HG02759 (cell line): ENCODE results near the gene RASSF8.

Source experiments
- ATAC-seq: cut with Tn5 transposase; IDR thresholded peaks from one replicate; pipeline ENCODE4 v1.9.1; 2021; ENCODE audit warnings: mild to moderate bottlenecking, moderate library complexity; ENCODE audit not compliant: unreplicated experiment

RASSF8 gene

DNA sequence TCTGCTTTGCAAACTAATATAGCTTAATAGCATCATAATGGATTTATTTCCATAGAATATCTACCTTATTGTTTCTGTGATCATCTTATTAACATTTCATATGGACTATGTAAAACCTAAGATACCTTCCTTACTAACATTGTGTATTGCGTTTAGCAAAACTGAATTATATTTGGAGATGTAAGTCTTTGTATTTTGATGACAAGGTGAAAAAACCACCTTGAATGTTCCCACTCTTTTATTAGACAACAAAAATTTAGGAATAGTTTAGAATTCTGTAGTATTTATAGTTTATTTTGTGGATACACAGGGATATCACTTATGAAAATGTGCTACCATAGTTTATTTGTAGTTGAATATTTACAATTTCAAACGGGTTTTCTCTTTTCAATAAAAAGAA, 32.0 kb downstream of the RASSF8 start:
- ATAC-seq = no peak

DNA sequence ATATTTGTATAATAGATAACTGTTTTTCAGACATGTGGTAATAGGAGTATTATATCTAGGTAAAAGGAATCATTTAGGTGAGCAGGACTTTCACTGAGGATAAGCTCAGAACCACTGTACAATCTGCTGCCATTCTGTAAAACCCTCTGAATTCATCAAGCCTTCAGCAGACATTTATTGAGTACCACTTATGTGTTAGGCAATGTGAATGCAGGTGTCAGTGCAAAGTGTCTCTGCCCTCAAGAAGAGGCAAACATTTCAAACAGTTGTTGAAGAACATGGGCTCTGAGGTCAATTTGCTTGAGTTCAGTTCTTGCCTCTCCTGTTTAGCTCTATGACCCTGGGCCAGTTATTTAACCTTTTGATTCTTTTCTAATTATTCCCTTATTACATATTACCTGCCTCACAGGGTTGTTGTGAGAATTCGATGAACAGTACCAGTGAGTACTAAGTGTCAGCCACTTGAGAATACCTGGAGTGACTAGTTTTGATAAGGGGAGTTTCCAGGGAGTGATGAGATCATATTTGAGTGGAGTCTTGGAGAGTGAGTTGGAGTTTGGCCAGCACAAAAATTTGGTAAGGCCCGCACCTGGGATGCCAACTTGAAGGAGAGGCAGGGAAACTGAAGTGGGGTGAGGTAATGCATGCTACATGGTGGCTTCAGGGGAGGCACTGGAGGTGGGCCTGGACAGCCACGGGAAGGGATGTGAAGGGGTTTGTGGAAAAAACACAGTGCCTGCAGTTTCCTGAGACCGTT, 33.7 kb downstream of the RASSF8 start:
- ATAC-seq = no peak

DNA sequence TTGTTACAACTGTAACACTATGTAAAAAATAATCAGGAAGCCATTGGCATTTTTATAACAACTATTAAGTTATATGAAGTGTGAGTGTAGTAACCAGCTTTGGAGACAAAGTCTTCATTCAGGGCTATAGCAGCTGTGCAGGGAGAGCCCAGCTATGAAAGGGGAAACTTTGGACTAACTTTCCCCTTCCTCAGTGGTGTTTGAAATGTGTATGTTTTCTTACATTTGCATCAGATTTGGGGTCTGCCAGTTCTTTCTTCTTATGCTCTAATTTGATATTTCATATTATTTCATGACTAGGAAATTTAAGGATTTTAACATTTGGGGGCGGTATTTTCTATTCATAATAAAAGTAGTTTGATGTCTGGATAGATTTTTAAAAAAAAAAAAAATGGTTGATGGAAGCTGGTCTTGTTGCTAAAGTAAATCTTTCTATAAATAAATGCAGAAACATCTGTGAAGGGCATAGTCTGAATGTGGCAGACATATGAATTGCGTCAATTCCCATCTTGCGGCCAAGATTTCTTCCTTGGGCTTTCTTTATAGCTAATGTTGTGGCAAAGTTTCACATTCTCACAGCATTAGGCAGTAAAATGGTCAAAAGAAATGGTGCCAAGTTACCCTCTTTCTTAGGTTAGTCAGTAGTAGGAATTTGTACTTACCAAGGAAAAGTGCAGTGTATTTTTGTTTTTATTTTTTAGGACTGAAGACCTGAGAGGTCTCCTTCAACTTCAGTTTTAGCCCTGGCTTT, 35.6 kb downstream of the RASSF8 start:
- ATAC-seq = no peak

DNA sequence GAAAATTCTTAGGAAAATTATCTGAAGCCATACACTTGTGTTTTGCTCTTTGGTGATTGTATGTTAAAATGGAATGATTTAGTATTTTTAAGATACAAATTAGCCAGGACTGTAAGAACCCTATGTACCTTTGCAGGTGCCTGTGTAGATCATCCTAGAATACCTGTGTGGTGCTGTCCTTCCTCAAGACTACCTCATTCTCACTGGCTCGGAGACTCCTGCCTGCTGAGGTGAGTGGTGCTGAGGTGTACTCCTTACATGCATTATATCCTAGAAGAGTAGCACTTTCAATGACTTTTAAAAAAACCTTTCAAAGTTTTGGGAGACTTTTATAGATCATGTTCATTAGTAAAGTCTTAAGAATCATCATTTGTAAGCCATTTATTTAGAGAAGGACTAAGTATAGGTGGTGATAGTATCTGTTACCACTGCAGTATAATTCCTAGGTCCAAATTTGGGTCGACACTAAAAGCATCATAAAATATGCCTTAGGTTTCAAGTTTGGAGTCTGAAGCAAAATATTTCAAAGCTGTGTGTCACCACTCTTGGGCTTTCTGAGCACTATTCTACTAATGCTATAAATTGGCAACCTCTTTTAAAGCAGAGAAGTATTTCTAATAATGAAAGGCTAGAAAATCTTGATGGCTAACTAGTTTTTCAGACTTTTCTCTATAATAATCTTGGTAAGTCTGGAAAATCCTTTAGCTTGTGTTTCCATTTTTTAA, 36.6 kb downstream of the RASSF8 start:
- no peak for ATAC-seq

DNA sequence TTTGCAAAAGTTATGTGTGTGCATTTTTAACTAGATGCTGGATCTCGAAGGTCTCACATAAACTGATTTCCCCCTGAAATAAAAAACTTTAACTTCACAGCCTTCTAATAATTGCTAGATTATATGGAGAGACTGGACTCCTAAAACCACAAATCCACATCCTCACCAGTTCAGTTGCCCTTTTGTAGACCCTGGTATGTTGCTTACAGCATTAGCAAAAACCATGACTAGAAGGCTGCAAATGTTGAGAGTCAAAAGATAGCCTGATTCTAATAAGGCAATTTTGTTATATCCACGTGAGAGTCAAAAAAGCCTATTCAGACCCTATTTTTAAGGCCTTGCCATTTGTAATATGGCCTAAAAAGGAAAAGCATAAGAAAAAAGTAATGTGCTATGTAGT, 37.4 kb downstream of the RASSF8 start:
- no peak for ATAC-seq

DNA sequence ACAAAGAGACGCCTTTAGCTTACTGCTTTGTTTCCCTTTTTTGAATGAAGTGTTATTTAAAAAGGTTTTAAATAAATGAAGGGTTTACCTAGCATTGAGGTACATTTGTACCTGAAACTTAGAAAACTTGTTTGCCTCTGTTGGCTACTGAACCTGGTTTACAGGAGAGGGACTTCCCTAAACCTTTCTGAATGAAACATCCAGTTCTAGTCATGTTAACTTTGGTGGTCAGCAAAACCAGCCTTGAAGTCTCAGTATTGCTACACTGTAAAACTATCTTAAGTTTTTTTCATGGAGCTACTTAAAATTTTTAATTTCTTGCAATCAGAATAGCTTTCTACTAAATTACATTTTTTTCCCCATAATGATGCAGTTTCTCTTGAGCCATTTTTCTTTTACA, 38.2 kb downstream of the RASSF8 start:
- ATAC-seq = no peak

DNA sequence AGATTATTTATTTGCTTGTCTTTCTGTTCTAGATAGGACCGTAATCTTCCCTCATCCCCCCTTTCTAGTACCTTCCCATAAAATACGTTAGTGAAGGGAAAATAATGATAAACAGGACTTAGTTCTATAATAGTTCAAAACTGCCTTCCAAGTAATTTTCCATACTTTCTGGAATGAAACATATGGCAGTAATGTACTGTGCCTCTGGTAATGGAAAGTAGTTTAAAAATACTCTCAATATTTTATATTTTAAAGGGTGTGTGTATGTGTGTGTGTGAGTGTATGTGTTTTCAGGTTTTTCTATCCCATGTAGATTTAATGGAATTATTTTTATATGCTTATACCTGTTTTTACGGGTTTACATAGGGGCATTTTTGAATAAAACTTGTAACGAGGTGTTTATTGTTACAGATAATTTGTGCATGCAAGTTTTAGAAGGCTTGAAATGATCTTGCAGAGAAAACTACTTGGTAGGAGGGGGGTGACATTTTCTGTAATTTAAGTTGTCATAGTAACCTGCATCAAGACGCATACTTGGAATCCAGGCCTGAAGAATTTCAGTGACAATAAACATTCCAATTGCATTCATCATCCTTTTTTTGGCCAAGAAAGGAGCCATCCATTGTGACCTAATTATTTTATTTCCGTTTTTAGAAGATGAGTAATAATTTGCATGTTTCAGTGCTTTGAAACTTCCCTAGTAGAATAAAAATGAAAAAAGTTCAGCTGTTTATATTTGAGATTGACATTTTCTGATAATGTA, 38.9 kb downstream of the RASSF8 start:
- ATAC-seq = no peak

DNA sequence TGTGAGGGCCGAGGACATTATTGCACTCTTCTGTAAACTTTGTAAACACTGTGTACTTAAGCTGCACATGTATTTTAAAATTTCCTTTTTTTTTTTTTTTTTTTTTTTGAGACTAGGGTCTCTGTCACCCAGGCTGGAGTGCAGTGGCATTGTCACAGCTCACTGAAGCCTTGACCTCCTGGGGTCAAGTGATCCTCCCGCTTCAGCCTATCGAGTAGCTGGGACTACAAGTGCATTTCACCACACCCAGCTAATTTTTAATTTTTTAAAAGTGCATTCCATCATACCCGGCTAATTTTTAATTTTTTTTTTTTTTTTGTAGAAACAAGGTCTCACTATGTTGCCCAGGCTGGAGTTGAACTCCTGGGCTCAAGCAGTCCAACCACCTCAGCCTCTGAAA, 42.4 kb downstream of the RASSF8 start:
- no peak for ATAC-seq

DNA sequence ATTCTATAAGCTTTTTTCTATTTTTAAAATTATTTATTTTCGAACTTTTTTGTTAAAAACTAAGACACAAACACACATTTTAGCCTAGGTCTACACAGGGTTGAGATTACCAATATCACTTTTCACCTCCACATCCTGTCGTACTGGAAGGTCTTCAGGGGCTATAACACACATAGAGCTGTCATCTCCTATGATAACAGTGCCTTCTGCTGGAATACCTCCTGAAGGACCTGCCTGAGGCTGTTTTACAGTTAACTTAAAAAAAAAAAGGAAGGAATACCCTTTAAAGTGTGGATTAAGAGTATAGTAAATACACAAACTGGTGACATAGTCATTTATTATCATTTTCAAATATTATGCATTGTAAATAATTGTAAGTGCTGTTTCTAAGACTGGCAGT, 43.0 kb downstream of the RASSF8 start:
- ATAC-seq = no peak

DNA sequence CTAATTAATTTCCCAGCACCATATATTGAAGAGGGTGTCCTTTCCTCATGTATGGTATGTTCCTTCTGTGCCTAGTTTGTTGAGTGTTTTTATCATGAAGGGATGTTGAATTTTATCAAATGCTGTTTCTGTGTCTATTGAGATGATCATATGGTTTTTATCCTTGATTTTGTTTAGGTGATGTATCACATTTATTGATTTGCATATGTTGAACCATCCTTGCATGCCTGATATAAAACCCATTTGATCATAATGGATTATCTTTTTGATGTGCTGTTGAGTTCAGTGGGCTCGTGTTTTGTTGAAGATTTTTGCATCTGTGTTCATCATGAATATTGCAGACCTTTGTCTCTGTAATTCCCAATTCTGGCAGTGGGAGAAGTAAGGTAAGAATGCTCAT, 44.6 kb downstream of the RASSF8 start:
- no peak for ATAC-seq

DNA sequence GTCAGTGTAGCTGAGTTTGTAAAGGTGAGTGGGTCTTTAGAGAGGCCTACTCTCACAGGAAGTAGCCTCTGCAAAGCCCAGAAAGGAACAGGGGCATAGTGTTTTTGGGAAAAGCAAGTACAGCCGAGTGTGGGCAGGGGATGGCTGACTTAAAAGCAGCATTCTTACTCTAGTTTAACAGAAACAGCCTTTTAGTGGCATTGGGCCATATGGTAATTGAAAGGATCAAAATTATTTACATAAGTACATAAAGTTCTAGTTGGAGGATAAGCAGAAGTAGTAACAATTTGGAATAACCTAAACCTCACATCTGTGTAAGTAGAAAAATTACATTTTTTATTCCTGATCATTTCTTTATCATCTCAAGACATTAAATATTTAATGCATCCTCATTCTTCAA, 49.1 kb downstream of the RASSF8 start:
- no peak for ATAC-seq

DNA sequence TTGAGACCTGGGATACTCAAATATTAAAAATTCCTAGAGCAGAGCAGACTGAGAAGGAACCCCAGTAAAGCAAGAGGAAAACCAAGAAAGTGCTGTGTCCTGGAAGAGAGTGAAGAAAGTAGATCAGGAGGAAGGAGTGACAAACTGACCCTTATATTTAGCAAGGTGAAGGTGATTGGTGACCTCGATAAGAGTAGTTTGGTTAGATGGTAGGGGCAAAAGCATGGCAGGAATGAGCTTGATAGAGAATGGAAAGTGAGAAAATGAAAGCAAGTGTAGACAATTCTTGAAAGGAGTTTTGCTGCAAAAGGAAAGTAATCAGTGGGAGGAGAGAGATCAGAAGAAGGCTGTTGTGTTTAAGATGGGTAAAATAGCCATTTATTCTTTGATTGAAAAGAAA, 51.1 kb downstream of the RASSF8 start:
- no peak for ATAC-seq

DNA sequence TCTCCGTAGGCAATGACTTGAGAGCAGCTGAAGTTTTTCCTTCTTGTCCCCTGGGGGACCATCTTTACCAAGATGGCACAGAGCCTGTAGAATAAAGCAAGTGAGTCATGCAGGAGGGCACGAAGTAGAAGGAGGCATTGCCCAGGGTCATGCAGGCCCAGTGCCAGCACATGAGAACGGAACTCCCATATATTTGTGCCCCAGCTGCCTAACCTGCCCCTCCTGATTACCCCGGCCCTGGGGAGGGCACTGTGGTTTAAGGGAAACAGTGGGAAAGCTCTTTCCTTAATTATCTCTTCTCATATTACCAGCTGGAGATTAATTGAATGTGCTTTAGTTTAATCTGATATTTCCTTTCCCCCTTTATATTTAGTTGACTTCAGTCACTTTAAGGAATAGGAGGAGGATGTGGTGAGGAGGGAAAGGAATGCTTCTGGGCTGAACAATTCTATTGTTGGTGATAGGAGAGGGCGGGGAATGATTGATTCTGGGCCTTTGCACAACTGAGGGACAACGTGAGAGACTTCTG, 51.9 kb downstream of the RASSF8 start:
- ATAC-seq = no peak

DNA sequence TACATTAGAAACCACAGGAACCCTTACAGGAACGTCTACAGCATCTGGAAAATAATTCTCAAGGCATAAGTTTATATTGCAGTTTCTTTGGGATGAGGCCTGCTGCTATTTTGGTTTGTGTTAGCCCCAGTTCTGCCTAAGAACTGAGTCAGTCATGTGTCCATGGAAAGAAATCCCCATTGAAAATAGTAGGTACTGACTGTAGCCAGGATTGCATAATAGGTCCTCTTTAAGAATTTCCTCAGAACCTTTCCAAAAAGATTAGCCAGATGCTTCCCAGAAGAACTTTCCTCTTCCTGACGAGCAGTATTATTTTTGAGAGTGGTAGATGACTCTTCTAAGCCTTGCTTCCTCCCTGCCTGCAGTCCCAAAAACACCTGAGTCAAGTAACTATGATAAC, 52.6 kb downstream of the RASSF8 start:
- ATAC-seq = no peak

DNA sequence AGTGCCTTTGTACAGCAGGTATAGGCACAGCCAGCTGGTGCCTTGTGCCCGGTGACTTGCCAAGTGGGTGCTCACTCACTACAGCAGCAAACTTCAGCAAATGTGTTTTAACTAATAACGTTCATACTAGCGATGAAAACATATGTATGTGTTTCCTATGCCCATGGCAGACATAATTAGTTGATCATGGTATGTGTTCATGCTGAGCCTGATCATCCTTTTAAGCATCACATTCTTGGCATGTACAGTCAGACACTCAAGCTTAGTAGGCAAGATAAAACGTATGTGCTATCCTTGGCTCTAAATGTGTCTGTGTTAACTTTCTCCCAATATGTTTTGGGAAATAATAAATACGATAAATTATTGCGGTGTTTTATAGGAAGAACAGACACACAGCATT, 55.6 kb downstream of the RASSF8 start:
- ATAC-seq = no peak

DNA sequence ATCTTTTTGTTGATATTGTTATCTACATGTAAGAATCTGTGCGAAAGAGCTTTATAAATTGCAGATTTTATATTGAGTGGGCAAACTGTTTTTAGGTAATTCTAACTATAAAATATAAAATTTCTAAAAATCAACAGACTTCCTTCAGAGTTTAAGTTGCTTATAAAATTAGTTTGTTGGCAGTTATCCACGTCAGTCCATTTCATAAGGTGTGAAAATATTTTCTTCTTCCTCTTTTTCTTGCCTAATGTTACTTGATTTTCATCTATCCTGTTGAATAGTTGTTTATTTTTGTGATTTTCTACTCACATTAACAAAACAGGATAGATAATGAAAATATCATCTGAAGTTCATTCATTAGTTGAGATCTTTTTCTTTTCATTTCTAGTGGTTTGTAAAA, 58.0 kb downstream of the RASSF8 start:
- no peak for ATAC-seq

DNA sequence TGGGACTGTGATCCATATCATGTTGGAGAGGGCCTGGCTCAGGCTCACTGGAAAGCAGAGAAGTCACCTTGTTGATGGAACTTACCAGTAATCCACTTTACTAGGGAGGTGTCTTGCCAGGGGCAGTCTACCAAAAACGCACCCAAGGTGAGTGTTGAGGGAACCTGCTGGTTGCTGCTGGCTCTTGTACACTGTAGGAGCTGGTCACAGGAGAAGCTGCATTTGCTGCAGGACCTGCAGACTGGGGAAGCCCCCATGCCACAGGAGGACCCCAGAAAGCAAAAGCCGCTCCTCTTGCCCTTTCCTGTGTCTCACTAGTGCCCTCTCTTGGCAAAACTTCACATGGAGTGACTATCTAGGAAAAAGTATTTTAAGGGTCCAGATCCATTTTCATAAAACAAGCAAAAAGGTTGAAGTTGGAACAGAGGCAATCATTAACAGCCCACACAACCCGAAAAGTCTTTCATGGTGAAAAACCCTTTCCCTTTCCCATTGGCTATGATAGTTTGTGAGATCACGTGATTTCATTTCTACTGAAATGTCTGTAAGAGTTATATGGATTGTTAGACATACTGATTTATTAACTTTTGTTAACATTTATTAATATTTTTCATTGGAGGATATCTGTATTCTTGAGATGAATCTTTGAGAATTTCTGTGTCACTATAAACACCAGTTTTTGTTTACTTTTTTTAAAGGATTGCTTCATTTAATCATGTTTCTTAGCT, 59.2 kb downstream of the RASSF8 start:
- no peak for ATAC-seq

DNA sequence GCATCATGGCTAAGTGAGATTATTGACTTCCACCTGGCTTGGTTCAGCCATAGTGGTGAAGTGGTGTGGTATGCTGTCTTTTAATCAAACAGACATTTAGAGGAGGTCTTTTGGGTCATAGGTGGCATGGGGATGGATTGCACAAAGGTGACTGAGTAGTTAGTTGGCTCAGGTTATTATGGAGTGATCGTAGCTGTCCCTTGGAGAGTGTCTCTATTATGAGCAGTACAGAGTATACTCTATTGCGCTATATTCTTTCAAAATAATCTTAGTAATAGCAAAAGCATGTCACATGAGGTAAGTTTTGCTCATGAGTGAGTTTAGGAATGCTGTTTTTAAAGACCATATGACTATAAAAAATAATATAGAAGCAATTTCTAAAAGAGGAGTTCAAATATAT, 60.4 kb downstream of the RASSF8 start:
- ATAC-seq = no peak

DNA sequence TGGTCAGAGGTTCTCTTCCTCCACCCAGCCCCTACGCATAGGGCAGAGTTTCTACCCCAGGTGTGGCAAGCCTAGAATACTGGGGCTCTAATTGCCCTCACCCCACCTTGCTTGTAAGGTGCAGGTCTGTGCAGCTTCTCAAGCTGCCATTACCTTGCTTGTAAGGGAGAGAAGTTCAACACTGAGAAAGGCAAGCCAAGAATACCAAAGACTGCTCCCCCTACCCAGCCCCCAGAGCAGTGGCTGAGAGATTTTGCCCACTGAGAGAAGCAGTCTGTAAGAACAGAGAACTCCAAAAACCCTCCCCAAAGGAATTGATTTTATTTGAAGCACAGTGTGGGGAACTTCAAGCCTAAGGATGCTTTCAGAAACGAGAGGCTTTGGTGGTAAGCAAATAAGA, 63.1 kb downstream of the RASSF8 start:
- no peak for ATAC-seq

DNA sequence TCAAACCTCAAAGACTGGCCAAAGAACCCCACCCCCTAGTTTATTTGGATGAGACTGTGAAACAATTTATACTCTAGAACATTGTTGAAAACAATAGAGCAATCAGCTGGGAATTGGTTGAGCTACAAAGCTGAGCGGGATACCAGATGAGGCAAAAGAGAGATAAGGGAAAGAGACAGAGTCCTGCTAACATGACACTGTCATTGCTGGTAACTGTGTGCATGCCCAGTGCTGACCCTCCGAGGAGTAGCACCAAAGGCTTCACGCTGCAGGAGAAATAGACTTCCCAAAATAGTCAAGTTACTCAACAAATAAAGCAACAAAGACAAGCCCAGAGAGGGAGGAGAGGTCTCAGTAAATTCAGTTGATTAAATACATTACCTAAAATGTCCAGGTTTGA, 63.6 kb downstream of the RASSF8 start:
- no peak for ATAC-seq
